ENCODE results near the gene PPP4C. TPM values are rescaled to one million over a fixed set of nuclear protein-coding genes. Genes with fewer than 3 reads are reported as not detected.

Gene PPP4C
- total RNA-seq, 1 donor from 2014 or later: 53.1 TPM

DNA sequence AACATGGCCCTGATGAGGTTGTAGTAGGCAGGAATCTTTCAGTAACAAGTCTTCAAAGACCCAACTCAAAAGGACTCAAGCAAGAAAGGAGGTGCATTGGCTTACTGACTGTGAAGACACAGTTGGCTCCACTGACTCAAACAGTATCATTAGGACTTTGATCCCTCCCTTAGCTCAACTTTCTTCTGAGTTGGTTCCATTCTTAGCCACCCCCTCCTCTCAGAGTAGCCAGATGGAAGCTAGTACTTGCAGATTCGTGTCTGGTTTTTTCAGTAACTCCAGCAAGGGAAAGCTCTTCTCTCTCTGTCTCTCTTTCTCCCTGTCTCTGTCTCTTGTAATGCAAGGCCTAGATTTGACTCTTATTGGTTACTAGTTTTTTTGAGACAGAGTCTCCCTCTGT, 52.2 kb downstream of the PPP4C start:
- no peak for DNase-seq

GRCh38 chr16:30131869-30132475, 56.2 kb downstream of the PPP4C start:
- DNase-seq: peak; percentile 77

- DNase-seq: no peak
These were observed 56.8 kb downstream of the PPP4C start for GRCh38 chr16:30132591-30132990.

Other genes starting within 250 kb of the PPP4C start
- gene CDIPT, start 212.8 kb upstream of the PPP4C start, total RNA-seq: 31.1 TPM
- 2.9 TPM for gene SEZ6L2, start 176.4 kb upstream of the PPP4C start, total RNA-seq
- 0.39 TPM for gene ASPHD1, start 175.5 kb upstream of the PPP4C start, total RNA-seq
- 6.9 TPM for gene KCTD13, start 149.8 kb upstream of the PPP4C start, total RNA-seq
- gene TMEM219, start 113.9 kb upstream of the PPP4C start, total RNA-seq: 30.3 TPM
- gene TAOK2, start 102.1 kb upstream of the PPP4C start, total RNA-seq: 24.5 TPM
- gene HIRIP3, start 80.4 kb upstream of the PPP4C start, total RNA-seq: 11.4 TPM
- gene INO80E, start 79.8 kb upstream of the PPP4C start, total RNA-seq: 22.3 TPM
- 1.5 TPM for gene DOC2A, start 65.0 kb upstream of the PPP4C start, total RNA-seq
- not detected for gene C16orf92, start 52.8 kb upstream of the PPP4C start, total RNA-seq
- not detected for gene TLCD3B, start 44.7 kb upstream of the PPP4C start, total RNA-seq
- gene ALDOA, start 10.2 kb upstream of the PPP4C start, total RNA-seq: 345 TPM
- 0.20 TPM for gene TBX6, start 15.9 kb downstream of the PPP4C start, total RNA-seq
- gene YPEL3, start 20.2 kb downstream of the PPP4C start, total RNA-seq: 22.4 TPM
- gene GDPD3, start 37.5 kb downstream of the PPP4C start, total RNA-seq: 4.6 TPM
- gene MAPK3, start 47.2 kb downstream of the PPP4C start, total RNA-seq: 13.3 TPM
- 16.0 TPM for gene CORO1A, start 107.6 kb downstream of the PPP4C start, total RNA-seq
- gene BOLA2B, start 117.7 kb downstream of the PPP4C start, total RNA-seq: 6.1 TPM
- 7.3 TPM for gene SLX1A, start 117.9 kb downstream of the PPP4C start, total RNA-seq
- gene SULT1A3, start 123.3 kb downstream of the PPP4C start, total RNA-seq: 3.1 TPM
- gene NPIPB13, start 172.5 kb downstream of the PPP4C start, total RNA-seq: 1.6 TPM

All from skin of body (tissue), 2 donors.